Calu3 (cell line): Measurements from ENCODE around the gene USP7. TPM values are rescaled to one million over a fixed set of nuclear protein-coding genes. Genes with fewer than 3 reads are reported as not detected.
"Not testable (repeated sequence)": the region's sequence is repeated elsewhere in the genome, so short reads cannot be mapped to it uniquely, and the experiment has no call there.

Source experiments
- BruUV-seq: library from RNA; stranded (reverse); fragments of 400-500 nt; replicated peaks from 2 replicates; lab custom pipeline; 2021; lab: Mats Ljungman, UMichigan
- CTCF ChIA-PET: fragments of 300-600 bp; sonication (Branson Sonifier 250); formaldehyde crosslinking; loops from one replicate; lab custom pipeline; 2022; ENCODE audit warnings: antibody characterized with exemption; lab: Charles Lee
- DNase-seq: peaks from one replicate; pipeline ENCODE4 v3.0.0; 2022
- H3K27ac Mint-ChIP-seq: one replicate; pipeline ENCODE4 v1.8.0; 2022; ENCODE audit warnings: mixed read lengths; ENCODE audit not compliant: unreplicated experiment
- H3K27me3 Mint-ChIP-seq: one replicate; pipeline ENCODE4 v1.8.0; 2022; ENCODE audit warnings: mixed read lengths; ENCODE audit not compliant: unreplicated experiment
- H3K36me3 Mint-ChIP-seq: one replicate; pipeline ENCODE4 v1.8.0; 2022; ENCODE audit warnings: mild to moderate bottlenecking, moderate library complexity, mixed read lengths; ENCODE audit not compliant: insufficient read depth, unreplicated experiment
- H3K4me1 Mint-ChIP-seq: one replicate; pipeline ENCODE4 v1.8.0; 2022; ENCODE audit warnings: mild to moderate bottlenecking, low read depth, mixed read lengths; ENCODE audit not compliant: unreplicated experiment
- H3K4me3 Mint-ChIP-seq: one replicate; pipeline ENCODE4 v1.8.0; 2022; ENCODE audit warnings: mild to moderate bottlenecking, low read depth, moderate library complexity, mixed read lengths; ENCODE audit not compliant: unreplicated experiment
- H3K9me3 Mint-ChIP-seq: one replicate; pipeline ENCODE4 v1.8.0; 2022; ENCODE audit warnings: low read depth, mixed read lengths; ENCODE audit not compliant: unreplicated experiment
- CTCF ChIP-seq: fragments of 200-600 bp; IDR thresholded peaks from one replicate; pipeline ENCODE4 v1.8.0; 2022; ENCODE audit warnings: antibody characterized with exemption; ENCODE audit not compliant: unreplicated experiment
- intact Hi-C: fragments of 100-400 bp; cut with micrococcal nuclease; formaldehyde crosslinking; loops from one replicate; pipeline ENCODE4 v1.10.0; 2022; ENCODE audit not compliant: unreplicated experiment
- total RNA-seq: library from RNA; stranded (reverse); gene quantifications from 2 replicates; pipeline ENCODE4 v1.2.3, GENCODE V29; 2022

The USP7 gene
- total RNA-seq, 1 experiment from 2014 or later: 165 TPM

GRCh38 chr16:8975039-8975438 lies 11.3 kb upstream of the USP7 start:
- no peak for DNase-seq
- no peak for TF ChIP-seq CTCF
- Mint-ChIP-seq H3K27ac (no peak overlapping the region), H3K36me3 (no peaks in the 10 kb centered on the region), H3K4me3 (no peak overlapping the region), H3K9me3 (peaks cover 4% of the 10 kb centered on the region), H3K27me3 (peaks cover 37% of the 10 kb centered on the region), H3K4me1 (no peaks in the 10 kb centered on the region)
- CTCF ChIA-PET: interaction anchor here (0.7 to 1.3 kb wide), 2 partner anchors 28 to 160 kb away, joined by 3 read pairs; no protein-coding TSS in a partner anchor
- BruUV-seq: no TSS peak
- intact Hi-C loops: no loop called here

GRCh38 chr16:8972843-8973586 lies 9.3 kb upstream of the USP7 start:
- DNase-seq: no peak
- CTCF ChIA-PET: no interaction called here
- Mint-ChIP-seq H3K4me3 (no peak overlapping the region), H3K27ac (no peak overlapping the region), H3K36me3 (no peaks in the 10 kb centered on the region), H3K9me3 (peaks cover 4% of the 10 kb centered on the region), H3K4me1 (no peaks in the 10 kb centered on the region), H3K27me3 (peaks cover 37% of the 10 kb centered on the region)
- intact Hi-C loops: no loop called here
- BruUV-seq: no TSS peak
- no peak for TF ChIP-seq CTCF

GRCh38 chr16:8971416-8971815 lies 7.7 kb upstream of the USP7 start:
- no peaks in the 10 kb centered on the region for H3K36me3 Mint-ChIP-seq
- CTCF ChIA-PET: no interaction called here
- no peak for TF ChIP-seq CTCF
- H3K4me3 Mint-ChIP-seq: no peak overlapping the region
- peaks cover 22% of the 10 kb centered on the region for H3K27me3 Mint-ChIP-seq
- H3K4me1 Mint-ChIP-seq: no peaks in the 10 kb centered on the region
- intact Hi-C loops: no loop called here
- no peaks in the 10 kb centered on the region for H3K9me3 Mint-ChIP-seq
- no TSS peak for BruUV-seq
- H3K27ac Mint-ChIP-seq: no peak overlapping the region
- no peak for DNase-seq

- H3K27me3 Mint-ChIP-seq: peaks cover 16% of the 10 kb centered on the region
- H3K9me3 Mint-ChIP-seq, H3K27ac Mint-ChIP-seq, DNase-seq, H3K4me1 Mint-ChIP-seq, BruUV-seq, H3K4me3 Mint-ChIP-seq, H3K36me3 Mint-ChIP-seq: not testable (repeated sequence)
- CTCF ChIA-PET: interaction anchor here (0.6 to 0.9 kb wide), 2 partner anchors 25 to 57 kb away, joined by 3 read pairs; no protein-coding TSS in a partner anchor
- intact Hi-C loops: loop anchor here (10.0 kb wide), 1 partner anchor 125 kb away; the partner anchor contains the start of gene HAPSTR1
Observed at GRCh38 chr16:8969202-8969897, 5.6 kb upstream of the USP7 start.

GRCh38 chr16:8968054-8968453 lies 4.3 kb upstream of the USP7 start:
- H3K4me3 Mint-ChIP-seq, CTCF ChIA-PET, BruUV-seq, DNase-seq, H3K27me3 Mint-ChIP-seq, H3K27ac Mint-ChIP-seq, H3K9me3 Mint-ChIP-seq, H3K4me1 Mint-ChIP-seq: not testable (repeated sequence)
- peaks cover 11% of the 10 kb centered on the region for H3K36me3 Mint-ChIP-seq
- intact Hi-C loops: loop anchor here (10.0 kb wide), 1 partner anchor 127 kb away; the partner anchor contains the start of gene HAPSTR1
